IMR-90 (cell line): Measurements from ENCODE around the gene CCDC27. TPM values are rescaled to one million over a fixed set of nuclear protein-coding genes. Genes with fewer than 3 reads are reported as not detected.

Source experiments
- ATAC-seq: fragments of 200-7000 bp; cut with Tn5 transposase; 2 replicates; pipeline ENCODE4 v1.9.1; 2020; ENCODE audit warnings: low read depth, mild to moderate bottlenecking, moderate library complexity
- BruUV-seq: library from RNA; stranded (reverse); fragments of 400-500 nt; replicated peaks from 2 replicates; lab custom pipeline; 2021; lab: Mats Ljungman, UMichigan
- CTCF ChIA-PET: fragments of 300-600 bp; formaldehyde crosslinking; extraction: SDS; loops from one replicate; lab custom pipeline; 2021; ENCODE audit warnings: antibody characterized with exemption; lab: Yijun Ruan, JAX
- POLR2A ChIA-PET: fragments of 300-600 bp; sonication (Branson Sonifier 250); formaldehyde crosslinking; loops from one replicate; lab custom pipeline; 2022; ENCODE audit warnings: antibody characterized with exemption; ENCODE audit not compliant: unreplicated experiment; lab: Charles Lee
- DNase-seq: peaks from one replicate; pipeline ENCODE4 v3.0.0; 2013
- H2AFZ ChIP-seq: replicated peaks from 2 replicates; pipeline ENCODE3; 2013; ENCODE audit warnings: low read length, mild to moderate bottlenecking; ENCODE audit not compliant: poor library complexity
- H2AK5ac ChIP-seq: 2 replicates; pipeline ENCODE4 v1.6.1; 2013; ENCODE audit warnings: low read depth, low read length, inconsistent platforms
- H2AK9ac ChIP-seq: replicated peaks from 2 replicates; pipeline ENCODE3; 2013; ENCODE audit warnings: mild to moderate bottlenecking, low read depth, low read length, moderate library complexity; ENCODE audit not compliant: poor library complexity
- H2BK120ac ChIP-seq: 2 replicates; pipeline ENCODE4 v1.6.1; 2013; ENCODE audit warnings: low read depth, low read length, inconsistent platforms
- H2BK15ac ChIP-seq: 3 replicates; pipeline ENCODE4 v1.6.1; 2013; ENCODE audit warnings: low read depth, low read length, inconsistent platforms
- H2BK20ac ChIP-seq: 2 replicates; pipeline ENCODE4 v1.6.1; 2013; ENCODE audit warnings: low read depth, mild to moderate bottlenecking, inconsistent platforms, low read length, moderate library complexity
- H2BK5ac ChIP-seq: 2 replicates; pipeline ENCODE4 v1.6.1; 2013; ENCODE audit warnings: mild to moderate bottlenecking, low read depth, low read length, inconsistent platforms; ENCODE audit not compliant: poor library complexity, severe bottlenecking
- H3K14ac ChIP-seq: replicated peaks from 2 replicates; pipeline ENCODE4 v1.6.1; 2013; ENCODE audit warnings: low read depth, low read length, inconsistent platforms
- H3K18ac ChIP-seq: 2 replicates; pipeline ENCODE4 v1.6.1; 2013; ENCODE audit warnings: low read depth, low read length, control low read depth
- H3K23ac ChIP-seq: 2 replicates; pipeline ENCODE4 v1.6.1; 2013; ENCODE audit warnings: low read depth, low read length, inconsistent platforms
- H3K27ac ChIP-seq: 2 replicates; pipeline ENCODE4 v1.5.1; 2013; ENCODE audit warnings: mild to moderate bottlenecking, control low read depth, low read length; ENCODE audit not compliant: insufficient read depth
- H3K27me3 ChIP-seq: 2 replicates; pipeline ENCODE4 v1.6.1; 2013; ENCODE audit warnings: low read length; ENCODE audit not compliant: control insufficient read depth, insufficient read depth
- H3K36me3 ChIP-seq: 2 replicates; pipeline ENCODE4 v1.6.1; 2013; ENCODE audit warnings: low read length, mixed read lengths; ENCODE audit not compliant: control insufficient read depth, insufficient read depth
- H3K4ac ChIP-seq: 2 replicates; pipeline ENCODE4 v1.6.1; 2013; ENCODE audit warnings: low read depth, low read length, inconsistent platforms
- H3K4me1 ChIP-seq: 2 replicates; pipeline ENCODE4 v1.6.1; 2013; ENCODE audit warnings: low read length, mixed read lengths; ENCODE audit not compliant: control insufficient read depth, insufficient read depth
- H3K4me2 ChIP-seq: 2 replicates; pipeline ENCODE4 v1.6.1; 2013; ENCODE audit warnings: low read depth, mild to moderate bottlenecking, control low read depth, low read length, moderate library complexity
- H3K4me3 ChIP-seq: 2 replicates; pipeline ENCODE4 v1.5.1; 2013; ENCODE audit warnings: low read depth, mild to moderate bottlenecking, control low read depth, low read length, moderate library complexity; ENCODE audit not compliant: insufficient read depth
- H3K56ac ChIP-seq: 2 replicates; pipeline ENCODE4 v1.6.1; 2013; ENCODE audit warnings: low read length, inconsistent platforms; ENCODE audit not compliant: insufficient read depth; ENCODE audit errors: extremely low read depth
- H3K79me1 ChIP-seq, 2 experiments: 2 replicates each; pipeline ENCODE4 v1.6.1; 2013; ENCODE audit warnings: low read length in 2 of 2, inconsistent platforms in 1 of 2, low read depth in 1 of 2
- H3K9ac ChIP-seq: 2 replicates; pipeline ENCODE4 v1.6.1; 2013; ENCODE audit warnings: low read depth, low read length, control low read depth
- H3K9me1 ChIP-seq: 2 replicates; pipeline ENCODE4 v1.6.1; 2013; ENCODE audit warnings: low read length, inconsistent platforms; ENCODE audit not compliant: insufficient read depth
- H3K9me3 ChIP-seq: 2 replicates; pipeline ENCODE4 v1.6.1; 2013; ENCODE audit warnings: low read length; ENCODE audit not compliant: control insufficient read depth, insufficient read depth
- H4K20me1 ChIP-seq: 2 replicates; pipeline ENCODE4 v1.6.1; 2013; ENCODE audit warnings: low read length, inconsistent platforms; ENCODE audit not compliant: insufficient read depth
- H4K5ac ChIP-seq: 2 replicates; pipeline ENCODE4 v1.6.1; 2013; ENCODE audit warnings: mild to moderate bottlenecking, low read depth, low read length, control low read depth
- H4K8ac ChIP-seq, 2 experiments: 2 replicates each; pipeline ENCODE4 v1.6.1; 2013; ENCODE audit warnings: low read depth in 2 of 2, low read length in 2 of 2, control low read depth in 1 of 2, inconsistent platforms in 1 of 2
- H4K91ac ChIP-seq: 2 replicates; pipeline ENCODE4 v1.6.1; 2013; ENCODE audit warnings: low read depth, low read length, inconsistent platforms; ENCODE audit not compliant: insufficient read depth
- CEBPB ChIP-seq: IDR thresholded peaks from 2 replicates; pipeline ENCODE4 v1.6.1; 2012; ENCODE audit warnings: low read depth, low read length, improper control_type of control experiment
- CHD1 ChIP-seq: IDR thresholded peaks from 2 replicates; pipeline ENCODE4 v1.6.1; 2012; ENCODE audit warnings: low read depth, low read length, improper control_type of control experiment
- CTCF ChIP-seq: conservative IDR thresholded peaks from 2 replicates; pipeline ENCODE4 v1.5.1; 2012; ENCODE audit warnings: mild to moderate bottlenecking, low read depth, low read length, improper control_type of control experiment
- MAZ ChIP-seq: IDR thresholded peaks from 2 replicates; pipeline ENCODE4 v1.6.1; 2012; ENCODE audit warnings: low read depth, mild to moderate bottlenecking, low read length, improper control_type of control experiment, moderate library complexity, borderline replicate concordance
- WGBS, 2 experiments: methylation state at CpG; one replicate each; pipeline versions ENCODE4 v1.1.5 to v1.1.7; 2013; ENCODE audit warnings: missing lambda C conversion rate in 2 of 2; ENCODE audit not compliant: insufficient read length in 1 of 2; ENCODE audit errors: extremely low coverage in 2 of 2; 5-methylcytosine and 5-hydroxymethylcytosine counted together
- dilution Hi-C: fragments of 300-500 bp; cut with HindIII; formaldehyde crosslinking; loops from one replicate; pipeline ENCODE4 v1.14.3; 2018; ENCODE audit warnings: low sequenced_read_pairs; ENCODE audit not compliant: unreplicated experiment
- in situ Hi-C: fragments of 300-500 bp; cut with MboI; formaldehyde crosslinking; loops from 3 replicates; pipeline ENCODE4 v1.14.3; 2019; ENCODE audit warnings: low sequenced_read_pairs, inconsistent platforms, mixed read lengths
- intact Hi-C: fragments of 100-400 bp; cut with micrococcal nuclease; formaldehyde crosslinking; loops from 2 replicates; pipeline ENCODE4 v1.10.0; 2022
- polyA plus RNA-seq, 3 experiments: library from polyadenylated mRNA; depleted of rRNA; stranded (reverse); fragments of >200 nt; gene quantifications; 2 replicates each; pipeline ENCODE4 v1.2.3, GENCODE V29; 2012; ENCODE audit warnings: low replicate concordance in 1 of 3
- total RNA-seq: library from RNA; depleted of rRNA; stranded (reverse); fragments of >200 nt; gene quantifications from 2 replicates; pipeline ENCODE4 v1.2.3, GENCODE V29; 2012

CCDC27 gene
- total and polyA plus RNA-seq, 2 of the 4 experiments (the other 2 are of a cell fraction), result not detected

- H2BK20ac ChIP-seq, result no peak overlapping the region
- H3K4ac ChIP-seq, result no peak overlapping the region
- ATAC-seq, result peak; percentile 59
- no peak overlapping the region for H2BK120ac ChIP-seq
- H3K27me3 ChIP-seq, result no peaks in the 10 kb centered on the region
- no peak overlapping the region for H3K56ac ChIP-seq
- peak overlapping the region; percentile 55; the same call in 1 of the 2 replicates for H3K4me2 ChIP-seq
- no TSS peak for BruUV-seq
- dilution Hi-C loops, result no loop called here
- peak overlapping the region; percentile 89 for H2AFZ ChIP-seq
- peaks cover 4% of the 10 kb centered on the region; the same call in 1 of the 2 replicates for H3K9me1 ChIP-seq
- no peak for TF ChIP-seq CHD1
- TF ChIP-seq CTCF, result 0 out of 2 replicates have a peak, but pooled peaks have one; percentile 9
- no peak for TF ChIP-seq CEBPB
- TF ChIP-seq MAZ, result peak; percentile 12; the same call in 1 of the 2 replicates
- peaks cover 18% of the 10 kb centered on the region for H3K4me1 ChIP-seq
- H4K5ac ChIP-seq, result 0 out of 2 replicates have a peak overlapping the region, but pooled peaks have one; percentile 16
- no peaks in the 10 kb centered on the region for H3K79me1 ChIP-seq
- peak overlapping the region; percentile 52 for H2AK9ac ChIP-seq
- in situ Hi-C loops, result no loop called here
- 49% methylated on average over 7 of the region's 27 CpGs; no CpG with 5 or more reads in 1 of the 2 experiments for WGBS, 2 experiments
- H3K18ac ChIP-seq, result no peak overlapping the region
- no peak overlapping the region for H3K14ac ChIP-seq
- H3K4me3 ChIP-seq, result no peak overlapping the region
- no peak overlapping the region for H2AK5ac ChIP-seq
- intact Hi-C loops, result no loop called here
- peaks cover 16% of the 10 kb centered on the region for H3K36me3 ChIP-seq
- H4K20me1 ChIP-seq, result no peaks in the 10 kb centered on the region
- peak; percentile 59 for DNase-seq
- ChIA-PET POLR2A (no interaction called here), CTCF (interaction anchor here (1.2 kb wide), 1 partner anchor 80 kb away, joined by 3 read pairs; no protein-coding TSS in a partner anchor)
- no peak overlapping the region for H2BK15ac ChIP-seq
- H3K9me3 ChIP-seq, result no peaks in the 10 kb centered on the region
- H4K91ac ChIP-seq, result no peak overlapping the region
- H3K9ac ChIP-seq, result no peak overlapping the region
- no peak overlapping the region for H2BK5ac ChIP-seq
- peak overlapping the region; percentile 37 to 74; a peak in 3 of 4 replicates for H4K8ac ChIP-seq
- H3K23ac ChIP-seq, result no peak overlapping the region
- no peak overlapping the region for H3K27ac ChIP-seq
Observed at GRCh38 chr1:3775490-3776230, 23.4 kb downstream of the CCDC27 start.
